ENCODE results near the gene APPBP2.
A peak's percentile ranks its signal among the peaks of the same experiment; 100 is the strongest.
"Not testable (repeated sequence)": the region's sequence is repeated elsewhere in the genome, so short reads cannot be mapped to it uniquely, and the experiment has no call there.

APPBP2 gene

GRCh38 chr17:60436676-60437075 lies 89.4 kb downstream of the APPBP2 start:
- TF ChIP-seq CTCF (IDR thresholded peaks at IDR 0.05; ENCODE audit: borderline replicate concordance, insufficient read depth, low read depth, low read length): no peak

GRCh38 chr17:60435244-60436167 lies 90.5 kb downstream of the APPBP2 start:
- H3K4me3 ChIP-seq (ENCODE audit: low read depth, low read length): no peak overlapping the region

More at GRCh38 chr17:60436676-60437075, 89.4 kb downstream of the APPBP2 start:
- H3K4me3 ChIP-seq (ENCODE audit: low read depth, low read length): no peak overlapping the region

GRCh38 chr17:60433021-60433997 lies 92.7 kb downstream of the APPBP2 start:
- H3K4me3 ChIP-seq (ENCODE audit: low read depth, low read length): not testable (repeated sequence)

More at GRCh38 chr17:60435244-60436167, 90.5 kb downstream of the APPBP2 start:
- TF ChIP-seq CTCF (IDR thresholded peaks at IDR 0.05; ENCODE audit: borderline replicate concordance, insufficient read depth, low read depth, low read length): peak; percentile 73

GRCh38 chr17:60430561-60430960 lies 95.5 kb downstream of the APPBP2 start:
- not testable (repeated sequence) for H3K4me3 ChIP-seq (ENCODE audit: low read depth, low read length)

- H3K4me3 ChIP-seq (ENCODE audit: low read depth, low read length): not testable (repeated sequence)
Observed at GRCh38 chr17:60428491-60428890, 97.6 kb downstream of the APPBP2 start.

GRCh38 chr17:60426596-60426995 lies 99.4 kb downstream of the APPBP2 start:
- TF ChIP-seq CTCF (IDR thresholded peaks at IDR 0.05; ENCODE audit: borderline replicate concordance, insufficient read depth, low read depth, low read length): no peak
- H3K4me3 ChIP-seq (ENCODE audit: low read depth, low read length): no peak overlapping the region

GRCh38 chr17:60425626-60426025 lies 100.4 kb downstream of the APPBP2 start:
- no peak for TF ChIP-seq CTCF (IDR thresholded peaks at IDR 0.05; ENCODE audit: borderline replicate concordance, insufficient read depth, low read depth, low read length)

GRCh38 chr17:60423865-60424264 lies 102.2 kb downstream of the APPBP2 start:
- no peak for TF ChIP-seq CTCF (IDR thresholded peaks at IDR 0.05; ENCODE audit: borderline replicate concordance, insufficient read depth, low read depth, low read length)
- no peak overlapping the region for H3K4me3 ChIP-seq (ENCODE audit: low read depth, low read length)

More at GRCh38 chr17:60425626-60426025, 100.4 kb downstream of the APPBP2 start:
- no peak overlapping the region for H3K4me3 ChIP-seq (ENCODE audit: low read depth, low read length)
